Heart left ventricle (tissue), 16 donors: ENCODE measurements around the gene FSTL4. TPM values are rescaled to one million over a fixed set of nuclear protein-coding genes. Genes with fewer than 3 reads are reported as not detected.

Experiments
- ATAC-seq, 4 donors: fragments of 200-7000 bp; cut with Tn5 transposase; one replicate each; pipeline ENCODE4 v1.9.1; 2020 to 2022; ENCODE audit warnings: moderate library complexity in 4 of 4, mild to moderate bottlenecking in 3 of 4, moderate number of reproducible peaks in 1 of 4
- DNase-seq, 5 donors: peaks; one replicate each; pipeline ENCODE4 v3.0.0-alpha.2; 2020
- H3K27ac ChIP-seq, 12 donors: fragments of 200-600 bp; sonication (generic) in 4 of 12; one replicate each; pipeline versions ENCODE4 v1.5.0 to v1.8.0; 2016 to 2022; ENCODE audit warnings: mild to moderate bottlenecking in 2 of 12
- H3K27me3 ChIP-seq, 9 donors: fragments of 200-600 bp; sonication (generic) in 2 of 9; one replicate each; pipeline versions ENCODE4 v1.5.1 to v1.8.0; 2016 to 2022; ENCODE audit warnings: mild to moderate bottlenecking in 3 of 9
- H3K36me3 ChIP-seq, 9 donors: fragments of 200-600 bp; sonication (generic) in 2 of 9; one replicate each; pipeline versions ENCODE4 v1.5.0 to v1.8.0; 2018 to 2022; ENCODE audit warnings: mild to moderate bottlenecking in 2 of 9
- H3K4me1 ChIP-seq, 12 donors: fragments of 200-600 bp; sonication (generic) in 4 of 12; one replicate each; pipeline versions ENCODE4 v1.5.0 to v1.8.0; 2016 to 2022; ENCODE audit warnings: mild to moderate bottlenecking in 3 of 12
- H3K4me3 ChIP-seq, 12 donors: fragments of 200-600 bp; sonication (generic) in 4 of 12; one replicate each; pipeline versions ENCODE4 v1.5.0 to v1.8.0; 2017 to 2022; ENCODE audit warnings: mild to moderate bottlenecking in 9 of 12, moderate library complexity in 4 of 12
- H3K9me3 ChIP-seq, 12 donors: fragments of 200-600 bp; sonication (generic) in 4 of 12; one replicate each; pipeline versions ENCODE4 v1.5.0 to v1.8.0; 2016 to 2022; ENCODE audit warnings: mild to moderate bottlenecking in 1 of 12
- POLR2A ChIP-seq, 2 donors: fragments of 450-650 bp; IDR thresholded peaks; one replicate each; pipeline ENCODE4 v1.6.1; 2017; ENCODE audit warnings: antibody characterized with exemption in 2 of 2, mild to moderate bottlenecking in 2 of 2, moderate library complexity in 2 of 2
- WGBS, 4 donors: extraction: QIAGEN DNeasy Blood & Tissue Kit in 2 of 4; methylation state at CpG; one replicate each; pipeline versions ENCODE4 v1.1.5 to v1.1.7; 2013 to 2018; 5-methylcytosine and 5-hydroxymethylcytosine counted together
- intact Hi-C, 10 donors: fragments of 100-400 bp; cut with DNase I; formaldehyde crosslinking; loops; one replicate each; pipeline versions ENCODE4 v1.11.1 to v1.14.2; 2022
- polyA plus RNA-seq, 2 donors: library from polyadenylated mRNA; stranded (reverse); fragments of 200-250 nt; gene quantifications; one replicate each; pipeline ENCODE4 v1.2.3, GENCODE V29; 2013
- total RNA-seq, 9 donors: library from RNA; depleted of rRNA in 2 of 9; stranded (reverse); fragments of >200 nt in 2 of 9; fragmentation: NEBNext Ultra II Directional in 3 of 9; extraction: Animal tissue kit (Norgen Biotek cat#: 25700) in 3 of 9; gene quantifications; one replicate each; pipeline versions ENCODE4 v1.1.0 to v1.2.4, GENCODE V29; 2016 to 2023
- TF ChIP-seq, protein P1 (sequence below), 12 donors: fragments of 200-600 bp; sonication (generic) in 4 of 12; IDR thresholded peaks; one replicate each; pipeline versions ENCODE4 v1.5.0 to v1.8.0; 2018 to 2022; ENCODE audit warnings: antibody characterized with exemption in 12 of 12, mild to moderate bottlenecking in 5 of 12
- donor health status: ischemic (EF 13 %, LVEDD 7.1; RV severe dilation, severe dysfunction).
- donor health status: healthy with polysubstance abuse.
- donor health status: DM: no; HTN: yes; CAD: no.
- donor health status: DM: no; HTN: no; CAD: no.
- donor health status: ischemic (EF 25% LVEDD 6.9; RV normal size, moderate dysfunction).
- donor health status: ischemic (EF 25% LVEDD 5.7; RV mildly dilated, moderate dysfunction).
- donor health status: healthy.
- donor health status: DM: yes; HTN: yes; CAD: no.
- donor health status: ischemic (EF 35%, LVEDD 5.7; RV mildly dilated, moderate dysfunction).
- donor health status: nonischemic (EF 11% LVEDD 7.7; RV severe dilation, severe dysfunction).
- donor health status: DM: yes; HTN: yes; CAD: no.
- donor health status: PGD.
- donor health status: ischemic (EF 29% LVEDD 5.4; RV normal size, mild dysfunction).
- donor health status: nonischemic (EF 23%, LVEDD 6.1; RV moderate dilation, normal function).

The FSTL4 gene
- total and polyA plus RNA-seq, 11 donors = 0.01 to 0.39 (median 0.17) TPM; not detected in 6

- Histone ChIP-seq H3K36me3 (no peaks in the 10 kb centered on the region), H3K9me3 (no peaks in the 10 kb centered on the region), H3K27me3 (peaks cover 0 to 29% (median 4%) of the 10 kb centered on the region in 9 donors), H3K4me3 (no peak overlapping the region), H3K4me1 (no peaks in the 10 kb centered on the region), H3K27ac (no peak overlapping the region)
- TF ChIP-seq POLR2A (IDR thresholded peaks at IDR 0.05) = no peak
- intact Hi-C loops = no loop called here
- 35 to 60% (median 51%) methylated on average over 3 to 4 of the region's 4 CpGs for WGBS, 4 donors
- ATAC-seq (no peak), DNase-seq (no peak)
Measured at GRCh38 chr5:133638436-133638835, 26.1 kb upstream of the FSTL4 start.

DNA sequence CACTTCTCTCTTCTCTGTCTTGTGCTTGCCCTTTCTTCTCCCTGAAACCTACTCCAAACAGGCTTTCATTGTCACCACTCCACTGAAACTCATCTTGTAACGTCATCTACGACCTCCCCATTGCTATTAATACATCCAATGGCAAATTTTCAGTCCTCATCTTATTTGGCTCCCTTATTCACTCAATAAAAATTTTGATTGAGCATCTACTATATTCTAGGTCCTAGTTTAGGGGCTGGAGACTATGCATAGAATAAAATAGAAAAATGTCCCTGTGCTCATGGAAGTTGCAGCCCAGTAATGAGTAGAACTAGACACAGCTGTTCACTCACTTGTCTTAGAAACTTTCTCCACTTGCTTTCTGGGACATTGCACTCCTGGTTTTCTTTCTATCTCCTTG, 24.9 kb upstream of the FSTL4 start:
- Histone ChIP-seq H3K27me3 (peaks cover 0 to 29% (median 2%) of the 10 kb centered on the region in 9 donors), H3K36me3 (no peaks in the 10 kb centered on the region), H3K27ac (no peak overlapping the region), H3K9me3 (no peaks in the 10 kb centered on the region), H3K4me1 (no peaks in the 10 kb centered on the region), H3K4me3 (no peak overlapping the region)
- no peak for DNase-seq
- no peak for ATAC-seq
- intact Hi-C loops = no loop called here
- no peak for TF ChIP-seq POLR2A (IDR thresholded peaks at IDR 0.05)
- TF ChIP-seq, protein P1, sequence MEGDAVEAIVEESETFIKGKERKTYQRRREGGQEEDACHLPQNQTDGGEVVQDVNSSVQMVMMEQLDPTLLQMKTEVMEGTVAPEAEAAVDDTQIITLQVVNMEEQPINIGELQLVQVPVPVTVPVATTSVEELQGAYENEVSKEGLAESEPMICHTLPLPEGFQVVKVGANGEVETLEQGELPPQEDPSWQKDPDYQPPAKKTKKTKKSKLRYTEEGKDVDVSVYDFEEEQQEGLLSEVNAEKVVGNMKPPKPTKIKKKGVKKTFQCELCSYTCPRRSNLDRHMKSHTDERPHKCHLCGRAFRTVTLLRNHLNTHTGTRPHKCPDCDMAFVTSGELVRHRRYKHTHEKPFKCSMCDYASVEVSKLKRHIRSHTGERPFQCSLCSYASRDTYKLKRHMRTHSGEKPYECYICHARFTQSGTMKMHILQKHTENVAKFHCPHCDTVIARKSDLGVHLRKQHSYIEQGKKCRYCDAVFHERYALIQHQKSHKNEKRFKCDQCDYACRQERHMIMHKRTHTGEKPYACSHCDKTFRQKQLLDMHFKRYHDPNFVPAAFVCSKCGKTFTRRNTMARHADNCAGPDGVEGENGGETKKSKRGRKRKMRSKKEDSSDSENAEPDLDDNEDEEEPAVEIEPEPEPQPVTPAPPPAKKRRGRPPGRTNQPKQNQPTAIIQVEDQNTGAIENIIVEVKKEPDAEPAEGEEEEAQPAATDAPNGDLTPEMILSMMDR (IDR thresholded peaks at IDR 0.05) = no peak
- WGBS, 4 donors = 48 to 60% (median 56%) methylated on average over 2 of the region's 2 CpGs

DNA sequence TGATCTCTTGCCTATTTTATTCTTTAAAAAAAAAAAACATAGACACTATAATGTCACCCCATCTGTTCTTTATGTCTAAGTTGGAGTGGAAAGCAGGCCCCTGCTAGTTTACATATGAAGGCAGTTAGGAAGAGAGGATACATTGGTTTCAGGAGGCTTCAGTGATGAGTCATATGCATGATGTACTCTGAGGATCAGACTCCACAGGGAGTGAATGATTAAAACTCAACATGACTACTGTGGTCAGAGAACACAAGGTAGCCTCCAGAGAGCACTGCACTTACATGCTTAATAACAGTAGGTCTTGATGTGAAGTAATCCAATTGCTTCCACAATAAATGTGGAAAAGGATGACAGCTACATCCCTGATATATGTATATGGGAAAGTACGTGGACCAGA, 22.7 kb upstream of the FSTL4 start:
- TF ChIP-seq POLR2A (IDR thresholded peaks at IDR 0.05) = no peak
- TF ChIP-seq, protein P1 (IDR thresholded peaks at IDR 0.05) = no peak
- H3K27ac ChIP-seq = no peak overlapping the region
- no peak for ATAC-seq
- 2 to 83% (median 44%) methylated on average over 1 of the region's 1 CpG for WGBS, 4 donors
- peaks cover 0 to 25% (median 0%) of the 10 kb centered on the region in 9 donors for H3K27me3 ChIP-seq
- H3K4me3 ChIP-seq = no peak overlapping the region
- H3K36me3 ChIP-seq = no peaks in the 10 kb centered on the region
- no peak for DNase-seq
- intact Hi-C loops = no loop called here
- no peaks in the 10 kb centered on the region for H3K4me1 ChIP-seq
- no peaks in the 10 kb centered on the region for H3K9me3 ChIP-seq

DNA sequence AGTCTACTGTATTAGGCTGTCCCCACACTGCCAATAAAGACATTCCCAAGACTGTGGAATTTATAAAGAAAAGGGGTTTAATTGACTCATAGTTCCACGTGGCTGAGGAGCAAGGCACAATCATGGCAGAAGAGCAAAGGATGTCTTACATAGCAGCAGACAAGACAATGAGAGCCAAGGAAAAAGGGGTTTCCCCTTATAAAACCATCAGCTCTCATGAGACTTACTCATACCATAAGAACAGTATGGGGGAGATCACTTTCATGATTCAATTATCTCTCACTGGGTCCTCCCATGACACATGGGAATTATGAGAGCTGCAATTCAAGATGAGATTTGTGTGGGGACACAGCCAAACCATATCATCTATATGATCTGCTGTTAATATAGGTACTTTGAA, 14.8 kb upstream of the FSTL4 start:
- H3K4me1 ChIP-seq = no peaks in the 10 kb centered on the region
- TF ChIP-seq, protein P1 (IDR thresholded peaks at IDR 0.05) = no peak
- no peak for TF ChIP-seq POLR2A (IDR thresholded peaks at IDR 0.05)
- peaks cover 0 to 5% (median 0%) of the 10 kb centered on the region in 12 donors for H3K9me3 ChIP-seq
- H3K27ac ChIP-seq = no peak overlapping the region
- intact Hi-C loops = no loop called here
- H3K4me3 ChIP-seq = no peak overlapping the region
- no peak for DNase-seq
- no peaks in the 10 kb centered on the region for H3K36me3 ChIP-seq
- H3K27me3 ChIP-seq = peaks cover 0 to 4% (median 0%) of the 10 kb centered on the region in 9 donors
- WGBS, 4 donors = 24 to 42% (median 37%) methylated on average over 1 of the region's 1 CpG
- no peak for ATAC-seq

GRCh38 chr5:133624316-133624715, 12.0 kb upstream of the FSTL4 start:
- H3K27ac ChIP-seq = no peak overlapping the region
- H3K36me3 ChIP-seq = no peaks in the 10 kb centered on the region
- intact Hi-C loops = no loop called here
- no peak for ATAC-seq
- 65 to 69% (median 67%) methylated on average over 3 of the region's 3 CpGs for WGBS, 4 donors
- TF ChIP-seq, protein P1 (IDR thresholded peaks at IDR 0.05) = no peak
- TF ChIP-seq POLR2A (IDR thresholded peaks at IDR 0.05) = no peak
- H3K4me3 ChIP-seq = no peak overlapping the region
- DNase-seq = no peak
- H3K4me1 ChIP-seq = no peaks in the 10 kb centered on the region
- H3K9me3 ChIP-seq = peaks cover 0 to 5% (median 0%) of the 10 kb centered on the region in 12 donors
- H3K27me3 ChIP-seq = peaks cover 0 to 14% (median 0%) of the 10 kb centered on the region in 9 donors
